ENCODE measurements around the gene TNFSF12. TPM values are rescaled to one million over a fixed set of nuclear protein-coding genes. Genes with fewer than 3 reads are reported as not detected.
"Not testable (repeated sequence)": the region's sequence is repeated elsewhere in the genome, so short reads cannot be mapped to it uniquely, and the experiment has no call there.

Gene TNFSF12
- total RNA-seq, 4 donors from 2014 or later = 12.7 to 28.4 (median 18.0) TPM

DNA sequence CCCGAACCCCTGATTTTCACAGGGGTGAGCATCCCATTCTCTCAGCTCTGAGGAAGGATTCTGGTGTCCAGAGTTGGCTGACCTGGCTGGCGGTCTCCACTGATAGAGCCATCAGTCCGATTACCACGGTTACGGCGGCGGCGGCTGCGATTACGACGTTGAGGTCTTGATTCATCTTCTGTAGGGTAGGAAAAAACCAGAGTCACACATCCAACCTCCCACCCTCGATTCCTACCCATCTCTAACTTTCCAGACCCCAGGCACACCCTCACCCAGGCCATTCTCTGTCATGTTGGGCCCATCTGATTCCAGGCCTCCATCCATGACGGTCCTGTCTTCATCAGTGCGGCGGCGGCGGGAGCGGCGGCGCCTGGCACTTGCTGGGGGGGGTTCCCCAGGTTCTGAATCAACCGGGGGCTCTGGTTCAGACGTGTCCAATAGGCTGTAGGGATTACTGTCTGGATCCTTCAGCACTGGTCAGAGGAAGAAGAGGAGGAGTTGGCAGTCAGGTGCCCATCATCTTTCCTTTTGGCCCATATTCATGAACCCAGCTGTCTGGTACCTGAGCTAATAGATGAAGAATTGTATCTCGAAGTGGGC lies 43.7 kb downstream of the TNFSF12 start:
- Histone ChIP-seq H3K27me3 (no peaks in the 10 kb centered on the region), H3K9me3 (no peaks in the 10 kb centered on the region), H3K36me3 (peaks cover 65% of the 10 kb centered on the region), H3K4me3 (no peak overlapping the region), H3K27ac (no peak overlapping the region), H3K4me1 (peaks cover 41% of the 10 kb centered on the region)
- no peak for DNase-seq (ENCODE audit: low spot score in 2 of 2)
- TF ChIP-seq, protein P1, sequence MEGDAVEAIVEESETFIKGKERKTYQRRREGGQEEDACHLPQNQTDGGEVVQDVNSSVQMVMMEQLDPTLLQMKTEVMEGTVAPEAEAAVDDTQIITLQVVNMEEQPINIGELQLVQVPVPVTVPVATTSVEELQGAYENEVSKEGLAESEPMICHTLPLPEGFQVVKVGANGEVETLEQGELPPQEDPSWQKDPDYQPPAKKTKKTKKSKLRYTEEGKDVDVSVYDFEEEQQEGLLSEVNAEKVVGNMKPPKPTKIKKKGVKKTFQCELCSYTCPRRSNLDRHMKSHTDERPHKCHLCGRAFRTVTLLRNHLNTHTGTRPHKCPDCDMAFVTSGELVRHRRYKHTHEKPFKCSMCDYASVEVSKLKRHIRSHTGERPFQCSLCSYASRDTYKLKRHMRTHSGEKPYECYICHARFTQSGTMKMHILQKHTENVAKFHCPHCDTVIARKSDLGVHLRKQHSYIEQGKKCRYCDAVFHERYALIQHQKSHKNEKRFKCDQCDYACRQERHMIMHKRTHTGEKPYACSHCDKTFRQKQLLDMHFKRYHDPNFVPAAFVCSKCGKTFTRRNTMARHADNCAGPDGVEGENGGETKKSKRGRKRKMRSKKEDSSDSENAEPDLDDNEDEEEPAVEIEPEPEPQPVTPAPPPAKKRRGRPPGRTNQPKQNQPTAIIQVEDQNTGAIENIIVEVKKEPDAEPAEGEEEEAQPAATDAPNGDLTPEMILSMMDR (IDR thresholded peaks at IDR 0.05) = no peak
- TF ChIP-seq POLR2A (IDR thresholded peaks at IDR 0.05) = no peak
- TF ChIP-seq POLR2AphosphoS5 (IDR thresholded peaks at IDR 0.05) = no peak
- TF ChIP-seq EP300 (IDR thresholded peaks at IDR 0.05) = no peak
- WGBS = 93% methylated on average over 23 of the region's 23 CpGs

DNA sequence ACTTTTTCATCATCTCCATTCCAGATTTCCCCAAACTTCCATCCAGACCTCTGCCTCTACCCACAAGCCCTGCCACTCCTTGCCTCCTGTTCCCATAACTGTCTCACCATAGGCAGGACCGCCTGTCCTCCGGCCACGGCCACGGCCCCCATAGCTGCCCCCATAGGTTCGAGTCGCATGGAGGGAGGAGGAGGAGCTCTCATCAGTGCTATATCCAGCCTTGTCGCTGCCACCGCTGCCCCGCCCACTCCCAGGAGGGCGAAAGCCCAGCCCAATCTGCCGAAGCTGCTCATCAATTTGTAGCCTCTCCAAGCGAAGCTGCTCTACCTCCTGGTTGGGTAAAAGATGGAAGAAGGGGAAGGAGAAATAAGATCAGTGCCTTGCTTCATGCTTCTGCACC lies 44.4 kb downstream of the TNFSF12 start:
- peaks cover 33% of the 10 kb centered on the region for H3K4me1 ChIP-seq
- no peaks in the 10 kb centered on the region for H3K9me3 ChIP-seq
- no peak overlapping the region for H3K27ac ChIP-seq
- TF ChIP-seq EP300 (IDR thresholded peaks at IDR 0.05) (no peak), POLR2A (IDR thresholded peaks at IDR 0.05) (no peak)
- TF ChIP-seq, protein P1 (IDR thresholded peaks at IDR 0.05) = no peak
- H3K36me3 ChIP-seq = peaks cover 69% of the 10 kb centered on the region
- H3K27me3 ChIP-seq = no peaks in the 10 kb centered on the region
- whole genome bisulfite sequencing = 79% methylated on average over 12 of the region's 12 CpGs
- no peak overlapping the region for H3K4me3 ChIP-seq
- no peak for DNase-seq (ENCODE audit: low spot score in 2 of 2)

GRCh38 chr17:7597561-7597960 lies 48.7 kb downstream of the TNFSF12 start:
- peaks cover 96% of the 10 kb centered on the region for H3K36me3 ChIP-seq
- not testable (repeated sequence) for H3K4me1 ChIP-seq; H3K9me3 ChIP-seq; H3K27me3 ChIP-seq; H3K4me3 ChIP-seq; H3K27ac ChIP-seq; DNase-seq (ENCODE audit: low spot score in 2 of 2)
- 70% methylated on average over 5 of the region's 5 CpGs for whole genome bisulfite sequencing

DNA sequence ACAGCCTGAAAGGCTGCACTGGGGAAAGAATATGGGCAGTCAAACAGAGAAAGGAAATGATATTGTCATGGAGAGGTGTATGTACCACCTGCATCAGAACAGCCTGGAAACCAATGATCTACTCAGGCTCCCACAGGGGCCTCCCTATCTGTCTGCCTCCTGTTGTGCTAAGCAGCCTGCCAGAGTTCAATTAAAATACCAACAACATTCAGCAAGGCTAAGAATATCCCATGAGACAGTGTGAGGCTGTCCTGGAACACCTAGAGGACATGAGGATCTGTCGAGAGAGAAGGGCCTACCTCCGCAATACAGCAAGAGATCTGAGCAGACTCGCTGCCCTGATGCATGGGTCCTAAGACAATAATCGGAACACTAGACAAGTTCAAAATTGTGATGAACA lies 57.4 kb downstream of the TNFSF12 start:
- 95% methylated on average over 4 of the region's 4 CpGs for WGBS
- no peak for TF ChIP-seq POLR2A (IDR thresholded peaks at IDR 0.05)
- TF ChIP-seq, protein P1 (IDR thresholded peaks at IDR 0.05) = no peak
- Histone ChIP-seq H3K9me3 (no peaks in the 10 kb centered on the region), H3K4me1 (peaks cover 16% of the 10 kb centered on the region), H3K36me3 (peaks cover 56% of the 10 kb centered on the region), H3K27me3 (no peaks in the 10 kb centered on the region), H3K4me3 (no peak overlapping the region), H3K27ac (no peak overlapping the region)
- DNase-seq (ENCODE audit: low spot score in 2 of 2) = no peak

Other genes starting within 250 kb of the TNFSF12 start
- 100 to 1,000 TPM; 172 to 314 (median 239) TPM for gene EIF5A, start 241.4 kb upstream of the TNFSF12 start, total RNA-seq
- 100 to 1,000 TPM in 1 of 4 donors, 10 to 100 TPM in 3; 77.4 to 123 (median 87.0) TPM for gene GPS2, start 233.7 kb upstream of the TNFSF12 start, total RNA-seq
- gene NEURL4, start 219.7 kb upstream of the TNFSF12 start, total RNA-seq = 10 to 100 TPM; 11.7 to 51.3 (median 20.6) TPM
- 10 to 100 TPM in 1 of 4 donors, 1 to 10 TPM in 2, under 1 TPM in 1; 0.70 to 12.4 (median 4.5) TPM for gene ACAP1, start 212.5 kb upstream of the TNFSF12 start, total RNA-seq
- gene KCTD11, start 196.9 kb upstream of the TNFSF12 start, total RNA-seq = 10 to 100 TPM in 3 of 4 donors, 1 to 10 TPM in 1; 9.1 to 50.1 (median 32.4) TPM
- gene TMEM95, start 193.9 kb upstream of the TNFSF12 start, total RNA-seq = under 1 TPM in 1 of 4 donors, not detected in 3; 0.44 TPM
- 10 to 100 TPM; 15.3 to 42.9 (median 20.7) TPM for gene TNK1, start 168.0 kb upstream of the TNFSF12 start, total RNA-seq
- 10 to 100 TPM; 21.6 to 55.3 (median 40.7) TPM for gene PLSCR3, start 154.5 kb upstream of the TNFSF12 start, total RNA-seq
- 100 to 1,000 TPM in 2 of 4 donors, 10 to 100 TPM in 2; 53.5 to 128 (median 89.6) TPM for gene TMEM256, start 145.0 kb upstream of the TNFSF12 start, total RNA-seq
- 10 to 100 TPM in 1 of 4 donors, 1 to 10 TPM in 3; 5.9 to 17.9 (median 8.1) TPM for gene NLGN2, start 141.2 kb upstream of the TNFSF12 start, total RNA-seq
- gene SPEM1, start 128.7 kb upstream of the TNFSF12 start, total RNA-seq = not detected
- not detected for gene SPEM2, start 123.4 kb upstream of the TNFSF12 start, total RNA-seq
- not detected for gene SPEM3, start 120.2 kb upstream of the TNFSF12 start, total RNA-seq
- 10 to 100 TPM; 18.7 to 24.5 (median 19.5) TPM for gene TMEM102, start 113.6 kb upstream of the TNFSF12 start, total RNA-seq
- gene FGF11, start 109.5 kb upstream of the TNFSF12 start, total RNA-seq = 10 to 100 TPM; 10.3 to 28.5 (median 12.5) TPM
- 10 to 100 TPM in 2 of 4 donors, 1 to 10 TPM in 2; 7.3 to 11.3 (median 9.7) TPM for gene CHRNB1, start 104.0 kb upstream of the TNFSF12 start, total RNA-seq
- gene ZBTB4, start 69.4 kb upstream of the TNFSF12 start, total RNA-seq = 10 to 100 TPM; 36.1 to 65.7 (median 45.3) TPM
- gene SLC35G6, start 67.6 kb upstream of the TNFSF12 start, total RNA-seq = not detected
- gene POLR2A, start 64.7 kb upstream of the TNFSF12 start, total RNA-seq = 100 to 1,000 TPM; 104 to 194 (median 140) TPM
- gene TNFSF13, start 9.7 kb downstream of the TNFSF12 start, total RNA-seq = 10 to 100 TPM in 3 of 4 donors, 1 to 10 TPM in 1; 9.6 to 26.6 (median 15.5) TPM
- gene SENP3, start 12.9 kb downstream of the TNFSF12 start, total RNA-seq = 10 to 100 TPM; 40.2 to 53.5 (median 51.6) TPM
- gene CD68, start 30.6 kb downstream of the TNFSF12 start, total RNA-seq = 10 to 100 TPM in 1 of 4 donors, 1 to 10 TPM in 3; 5.0 to 13.2 (median 9.6) TPM
- gene MPDU1, start 34.8 kb downstream of the TNFSF12 start, total RNA-seq = 100 to 1,000 TPM in 1 of 4 donors, 10 to 100 TPM in 3; 54.3 to 104 (median 86.3) TPM
- gene SOX15, start 41.0 kb downstream of the TNFSF12 start, total RNA-seq = 100 to 1,000 TPM in 2 of 4 donors, 10 to 100 TPM in 2; 68.0 to 140 (median 102) TPM
- 10 to 100 TPM; 21.0 to 25.6 (median 22.5) TPM for gene FXR2, start 65.8 kb downstream of the TNFSF12 start, total RNA-seq
- gene SAT2, start 78.8 kb downstream of the TNFSF12 start, total RNA-seq = 10 to 100 TPM; 28.7 to 58.8 (median 39.9) TPM
- gene SHBG, start 81.1 kb downstream of the TNFSF12 start, total RNA-seq = not detected
- 1 to 10 TPM in 1 of 4 donors, under 1 TPM in 3; 0.49 to 4.2 (median 0.74) TPM for gene ATP1B2, start 101.9 kb downstream of the TNFSF12 start, total RNA-seq
- 10 to 100 TPM; 37.2 to 77.2 (median 65.2) TPM for gene TP53, start 138.4 kb downstream of the TNFSF12 start, total RNA-seq
- 1 to 10 TPM; 3.9 to 7.6 (median 5.5) TPM for gene WRAP53, start 139.4 kb downstream of the TNFSF12 start, total RNA-seq
- 1 to 10 TPM; 6.2 to 9.2 (median 9.0) TPM for gene EFNB3, start 156.1 kb downstream of the TNFSF12 start, total RNA-seq
- under 1 TPM in 2 of 4 donors, not detected in 2; 0.08 to 0.19 TPM for gene DNAH2, start 168.7 kb downstream of the TNFSF12 start, total RNA-seq

Data from suprapubic skin (tissue), 4 donors.